Chondrocyte (in vitro differentiated cells): ENCODE measurements around the gene ABHD4. TPM values are rescaled to one million over a fixed set of nuclear protein-coding genes. Genes with fewer than 3 reads are reported as not detected.

Experiments
- DNase-seq: peaks from one replicate; pipeline ENCODE4 v3.0.0; 2021; ENCODE audit warnings: mixed read lengths, low spot score
- H3K27ac Mint-ChIP-seq: one replicate; pipeline ENCODE4 v1.8.0; 2021; ENCODE audit warnings: mild to moderate bottlenecking, moderate library complexity, mixed read lengths; ENCODE audit not compliant: unreplicated experiment
- H3K27me3 Mint-ChIP-seq: 2 replicates; pipeline ENCODE4 v1.8.0; 2021; ENCODE audit warnings: low read depth, mixed read lengths
- H3K36me3 Mint-ChIP-seq: 2 replicates; pipeline ENCODE4 v1.8.0; 2021; ENCODE audit warnings: low read depth, mixed read lengths
- H3K4me1 Mint-ChIP-seq: 2 replicates; pipeline ENCODE4 v1.8.0; 2021; ENCODE audit warnings: low read depth, mild to moderate bottlenecking, mixed read lengths
- H3K4me3 Mint-ChIP-seq: one replicate; pipeline ENCODE4 v1.8.0; 2021; ENCODE audit warnings: mild to moderate bottlenecking, moderate library complexity, mixed read lengths; ENCODE audit not compliant: unreplicated experiment
- H3K9me3 Mint-ChIP-seq: 2 replicates; pipeline ENCODE4 v1.8.0; 2021; ENCODE audit warnings: low read depth, mixed read lengths
- total RNA-seq: library from RNA; stranded (reverse); gene quantifications from 3 replicates; pipeline ENCODE4 v1.2.1, GENCODE V29; 2021
- TF ChIP-seq, protein P1 (sequence below): fragments of 200-600 bp; sonication (generic); IDR thresholded peaks from 2 replicates; pipeline ENCODE4 v1.5.0; 2021; ENCODE audit warnings: antibody characterized with exemption, mild to moderate bottlenecking, moderate library complexity

Gene ABHD4
- total RNA-seq, 1 donor from 2014 or later, result 88.0 TPM

DNA sequence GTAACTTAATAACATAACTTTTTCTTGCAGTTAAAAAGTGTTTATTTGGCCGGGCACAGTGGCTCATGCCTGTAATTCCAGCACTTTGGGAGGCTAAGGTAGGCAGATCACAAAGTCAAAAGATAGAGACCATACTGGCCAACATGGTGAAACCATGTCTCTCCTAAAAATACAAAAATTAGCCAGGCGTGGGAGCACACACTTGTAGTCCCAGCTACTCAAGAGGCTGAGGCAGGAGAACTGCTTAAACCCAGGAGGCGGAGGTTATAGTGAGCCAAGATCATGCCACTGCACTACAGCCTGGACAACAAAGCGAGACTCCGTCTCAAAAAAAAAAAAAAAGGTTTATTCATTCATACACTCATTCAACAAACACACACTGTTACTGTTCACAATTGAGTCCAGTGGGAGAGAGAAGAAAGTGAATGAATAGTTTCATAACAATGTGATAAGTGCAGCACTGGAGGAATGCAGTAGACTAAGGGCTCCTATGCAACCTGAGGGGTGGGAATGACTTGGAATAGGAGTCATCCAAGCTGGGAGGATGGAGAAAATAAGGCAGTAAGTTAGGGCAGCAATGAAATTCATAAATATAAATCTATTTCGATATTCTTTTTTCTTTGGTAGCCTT, 28.9 kb upstream of the ABHD4 start:
- Mint-ChIP-seq H3K27me3 (no peaks in the 10 kb centered on the region), H3K4me1 (peaks cover 49% of the 10 kb centered on the region), H3K36me3 (peaks cover 31% of the 10 kb centered on the region), H3K9me3 (no peaks in the 10 kb centered on the region), H3K4me3 (no peak overlapping the region), H3K27ac (no peak overlapping the region)
- TF ChIP-seq, protein P1, sequence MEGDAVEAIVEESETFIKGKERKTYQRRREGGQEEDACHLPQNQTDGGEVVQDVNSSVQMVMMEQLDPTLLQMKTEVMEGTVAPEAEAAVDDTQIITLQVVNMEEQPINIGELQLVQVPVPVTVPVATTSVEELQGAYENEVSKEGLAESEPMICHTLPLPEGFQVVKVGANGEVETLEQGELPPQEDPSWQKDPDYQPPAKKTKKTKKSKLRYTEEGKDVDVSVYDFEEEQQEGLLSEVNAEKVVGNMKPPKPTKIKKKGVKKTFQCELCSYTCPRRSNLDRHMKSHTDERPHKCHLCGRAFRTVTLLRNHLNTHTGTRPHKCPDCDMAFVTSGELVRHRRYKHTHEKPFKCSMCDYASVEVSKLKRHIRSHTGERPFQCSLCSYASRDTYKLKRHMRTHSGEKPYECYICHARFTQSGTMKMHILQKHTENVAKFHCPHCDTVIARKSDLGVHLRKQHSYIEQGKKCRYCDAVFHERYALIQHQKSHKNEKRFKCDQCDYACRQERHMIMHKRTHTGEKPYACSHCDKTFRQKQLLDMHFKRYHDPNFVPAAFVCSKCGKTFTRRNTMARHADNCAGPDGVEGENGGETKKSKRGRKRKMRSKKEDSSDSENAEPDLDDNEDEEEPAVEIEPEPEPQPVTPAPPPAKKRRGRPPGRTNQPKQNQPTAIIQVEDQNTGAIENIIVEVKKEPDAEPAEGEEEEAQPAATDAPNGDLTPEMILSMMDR, result no peak
- DNase-seq, result no peak

GRCh38 chr14:22569737-22570131, 28.4 kb upstream of the ABHD4 start:
- TF ChIP-seq, protein P1, result no peak
- no peaks in the 10 kb centered on the region for H3K9me3 Mint-ChIP-seq
- DNase-seq, result no peak
- H3K4me3 Mint-ChIP-seq, result no peak overlapping the region
- peaks cover 32% of the 10 kb centered on the region for H3K36me3 Mint-ChIP-seq
- H3K27me3 Mint-ChIP-seq, result no peaks in the 10 kb centered on the region
- H3K27ac Mint-ChIP-seq, result no peak overlapping the region
- H3K4me1 Mint-ChIP-seq, result peaks cover 45% of the 10 kb centered on the region

- Mint-ChIP-seq H3K9me3 (no peaks in the 10 kb centered on the region), H3K36me3 (peaks cover 33% of the 10 kb centered on the region), H3K4me3 (no peak overlapping the region), H3K27ac (peak overlapping the region; percentile 85), H3K4me1 (peaks cover 40% of the 10 kb centered on the region), H3K27me3 (no peaks in the 10 kb centered on the region)
- no peak for DNase-seq
- TF ChIP-seq, protein P1, result peak; percentile 92
Measured at GRCh38 chr14:22570132-22570949, 27.8 kb upstream of the ABHD4 start.

- Mint-ChIP-seq H3K9me3 (no peaks in the 10 kb centered on the region), H3K4me3 (no peak overlapping the region), H3K27ac (peak overlapping the region; percentile 87), H3K27me3 (no peaks in the 10 kb centered on the region), H3K36me3 (peaks cover 28% of the 10 kb centered on the region), H3K4me1 (peaks cover 45% of the 10 kb centered on the region)
- no peak for DNase-seq
- TF ChIP-seq, protein P1, result no peak
Measured at GRCh38 chr14:22572562-22573058, 25.5 kb upstream of the ABHD4 start.

DNA sequence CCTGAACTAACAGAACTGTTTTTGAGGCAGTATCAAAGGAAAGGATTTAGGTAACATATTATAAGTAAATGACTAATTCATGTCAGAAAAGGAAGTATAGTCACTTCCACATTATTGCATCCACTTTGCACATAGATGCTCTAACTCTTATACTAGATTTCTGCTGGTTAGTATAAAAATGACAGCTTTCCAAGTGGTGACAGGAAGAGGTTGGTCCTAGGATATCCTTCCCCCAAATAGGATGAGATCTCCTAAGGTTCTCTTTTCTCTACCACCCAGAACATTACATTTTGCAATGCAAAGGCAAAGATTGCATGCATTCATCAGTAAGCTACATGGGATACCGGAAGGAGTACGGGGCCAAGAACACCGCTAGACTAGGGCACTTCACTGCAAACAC, 24.3 kb upstream of the ABHD4 start:
- Mint-ChIP-seq H3K9me3 (no peaks in the 10 kb centered on the region), H3K27me3 (no peaks in the 10 kb centered on the region), H3K4me3 (no peak overlapping the region), H3K36me3 (peaks cover 24% of the 10 kb centered on the region), H3K27ac (no peak overlapping the region), H3K4me1 (peaks cover 39% of the 10 kb centered on the region)
- TF ChIP-seq, protein P1, result no peak
- no peak for DNase-seq
